ENCODE data around the gene PNPLA7.

The PNPLA7 gene

DNA sequence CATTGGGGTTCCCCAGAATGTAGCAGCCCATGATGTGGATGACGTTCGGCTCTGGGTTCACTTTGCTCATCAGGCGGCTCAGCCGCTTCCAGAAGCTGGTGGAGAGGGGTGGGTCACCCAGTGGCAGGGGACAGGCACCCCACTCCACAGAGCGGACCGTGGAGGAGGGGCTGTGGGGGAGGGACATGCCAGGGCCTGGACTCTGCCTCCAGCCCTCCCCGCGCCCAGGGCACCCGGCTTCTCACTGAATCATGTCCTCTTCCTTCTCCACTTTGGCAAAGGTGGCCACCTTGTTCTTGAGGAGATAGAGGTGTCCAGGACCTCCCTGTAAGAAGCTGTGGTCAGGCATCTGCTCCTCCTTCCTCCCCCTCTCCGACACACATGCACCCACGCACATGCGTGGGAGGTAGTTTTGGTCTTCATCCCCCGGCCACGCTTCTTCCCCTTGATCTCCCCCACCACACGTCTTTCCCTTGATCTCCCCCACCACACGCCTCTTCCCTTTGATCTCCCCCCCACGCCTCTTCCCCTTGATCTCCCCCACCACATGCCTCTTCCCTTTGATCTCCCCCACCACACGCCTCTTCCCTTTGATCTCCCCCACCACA is 100.2 kb downstream of the PNPLA7 start:
- DNase-seq (ENCODE audit: low spot score): peak; percentile 83

DNA sequence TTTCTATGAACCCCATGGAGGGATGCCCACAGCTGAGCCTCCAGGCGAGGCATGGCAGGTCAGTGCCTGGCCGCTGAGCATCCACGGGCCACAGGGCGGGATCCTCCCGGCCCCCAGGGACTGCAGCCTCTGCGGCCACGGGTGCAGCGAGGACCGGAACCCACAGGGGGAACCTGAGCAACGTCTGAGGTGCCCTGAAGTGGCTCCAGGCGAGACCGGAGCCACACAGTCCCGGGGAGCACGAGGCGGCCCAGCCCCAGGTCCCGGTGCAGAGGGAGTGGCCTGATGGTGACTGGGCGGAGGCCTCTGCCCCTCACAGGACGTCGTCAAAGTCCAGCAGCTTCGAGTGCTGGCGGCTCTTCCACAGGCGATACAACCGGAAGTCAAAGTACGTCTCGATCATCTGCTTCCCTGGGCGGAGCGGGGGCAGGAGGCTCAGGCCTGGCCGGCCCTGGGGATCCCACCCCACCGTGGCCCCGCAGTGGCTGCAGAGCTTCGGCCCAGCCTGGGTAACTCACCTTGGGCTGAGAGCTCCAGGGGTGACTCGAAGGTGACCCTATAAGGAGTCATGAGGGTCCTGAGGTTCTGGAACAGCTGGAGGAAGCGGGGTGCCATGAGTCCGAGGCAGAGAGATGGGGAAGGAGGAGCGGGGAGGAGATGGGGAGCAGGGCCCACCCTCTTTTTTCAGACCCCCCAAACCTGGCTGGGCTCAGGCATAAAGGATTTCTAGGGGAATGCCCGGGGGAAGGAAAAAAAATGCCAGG is 100.9 kb downstream of the PNPLA7 start:
- no peak for DNase-seq (ENCODE audit: low spot score)

DNA sequence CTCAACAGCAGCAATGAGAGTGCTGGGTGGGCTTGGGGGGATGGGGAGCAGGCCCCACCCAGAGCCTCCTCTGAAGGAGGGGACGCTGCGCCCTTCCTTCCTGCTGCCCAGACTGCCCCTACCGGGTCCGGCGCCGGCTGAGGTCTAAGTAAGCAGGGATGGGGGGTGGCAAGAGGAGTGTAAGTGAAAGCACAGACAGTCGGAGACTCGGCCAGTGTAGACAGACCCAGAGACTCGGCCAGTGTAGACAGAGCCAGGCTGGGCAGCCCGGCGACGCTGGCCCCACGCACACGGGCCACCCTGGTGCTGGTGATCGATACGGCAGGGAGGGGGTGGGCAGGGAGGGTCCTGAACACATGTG is 101.6 kb downstream of the PNPLA7 start:
- no peak for DNase-seq (ENCODE audit: low spot score)

DNA sequence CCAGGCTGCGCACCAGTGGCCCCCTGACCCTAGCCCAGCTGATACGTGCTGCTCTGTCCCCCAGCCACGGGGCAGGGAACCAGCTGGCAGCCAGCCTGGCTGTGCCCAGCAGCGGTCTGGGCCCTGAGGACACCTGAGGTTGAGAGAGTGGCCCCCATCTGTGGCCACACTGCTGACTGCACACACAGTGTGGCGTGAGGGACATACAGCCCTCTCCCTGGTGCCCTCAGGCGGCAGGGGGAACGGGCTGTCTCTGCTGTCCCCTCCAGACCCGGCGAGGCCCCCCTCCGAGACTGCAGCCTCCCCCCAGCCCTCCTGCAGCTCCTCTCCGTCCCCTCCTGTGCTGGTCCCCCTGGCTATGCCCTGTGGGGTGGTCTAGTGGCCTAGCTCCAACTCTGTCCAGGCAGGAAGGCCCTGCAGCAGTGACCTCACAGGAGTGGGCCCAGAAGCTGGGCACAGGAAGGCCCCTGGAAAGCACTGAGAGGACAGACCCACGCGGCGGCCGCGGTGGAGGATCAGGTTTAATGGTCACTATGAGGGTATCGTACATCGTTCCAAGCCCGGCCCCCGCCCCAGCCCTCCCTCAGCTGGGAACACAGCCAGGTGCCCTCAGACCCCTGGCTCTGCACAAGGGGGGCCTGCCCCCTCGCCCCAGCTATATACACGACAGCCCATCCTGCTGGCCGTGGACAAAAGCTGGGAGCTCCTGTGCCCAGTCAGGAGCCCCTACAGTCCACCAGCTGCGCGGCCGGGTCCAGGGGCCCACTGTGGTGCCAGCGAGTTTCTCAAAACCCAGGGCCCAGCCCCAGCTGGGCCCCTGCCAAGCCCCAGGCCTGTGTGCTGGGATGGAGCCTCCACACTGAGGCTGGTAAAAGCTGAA is 102.2 kb downstream of the PNPLA7 start:
- DNase-seq (ENCODE audit: low spot score): no peak

DNA sequence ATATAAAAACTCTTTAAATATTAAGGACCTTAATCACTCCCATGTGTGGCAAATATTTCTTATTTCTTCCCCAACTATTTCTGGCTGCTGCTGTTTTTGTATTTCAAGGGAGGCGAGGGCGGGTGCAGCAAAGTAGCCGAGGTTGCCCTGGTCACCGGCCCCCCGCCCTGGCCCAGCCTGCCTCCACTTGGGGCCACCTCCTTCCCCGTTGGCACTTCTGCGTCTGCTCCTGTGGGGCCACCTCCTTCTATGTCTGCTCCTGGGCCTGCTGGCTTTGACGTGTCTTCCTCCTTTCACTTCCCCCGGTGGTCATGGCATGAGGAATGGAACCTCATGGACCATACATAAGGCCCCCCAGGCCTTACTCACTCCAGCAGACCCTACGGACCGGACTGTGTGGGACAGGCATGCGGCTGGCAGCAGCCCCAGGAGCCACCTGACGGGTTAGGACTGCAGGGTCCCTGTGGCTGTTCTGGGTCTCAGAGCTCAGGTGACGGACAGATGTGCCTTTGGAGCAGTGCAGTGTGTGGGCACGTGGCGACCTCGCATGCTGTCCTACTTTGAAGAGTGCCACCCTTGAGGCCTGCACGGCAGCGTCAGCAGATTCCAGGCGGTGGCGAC is 103.2 kb downstream of the PNPLA7 start:
- no peak for DNase-seq (ENCODE audit: low spot score)

DNA sequence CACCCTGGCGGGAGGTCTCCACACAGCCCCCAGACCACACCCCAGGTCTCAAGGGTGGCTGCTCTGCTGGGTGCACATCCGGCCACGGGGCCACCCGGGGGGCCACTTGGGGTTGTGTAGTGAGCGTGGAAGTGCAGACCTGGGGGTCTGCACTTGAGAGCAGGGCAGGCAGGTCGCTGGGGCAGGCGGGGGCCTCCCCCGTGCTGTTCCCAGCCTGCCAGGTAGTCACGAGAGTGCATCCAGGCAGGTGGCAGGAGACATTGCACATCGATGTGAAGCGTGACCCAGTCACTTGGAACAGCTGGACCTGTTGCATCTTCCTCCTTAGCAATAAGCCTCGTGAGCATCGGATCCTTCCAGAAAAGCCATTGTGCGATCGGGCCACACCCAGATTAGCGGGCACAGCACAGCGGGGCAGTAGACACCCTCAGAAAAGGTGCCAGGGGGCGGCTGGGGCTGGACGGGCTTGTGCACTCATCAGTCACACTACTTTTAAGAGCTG is 104.2 kb downstream of the PNPLA7 start:
- DNase-seq (ENCODE audit: low spot score): peak; percentile 77

DNA sequence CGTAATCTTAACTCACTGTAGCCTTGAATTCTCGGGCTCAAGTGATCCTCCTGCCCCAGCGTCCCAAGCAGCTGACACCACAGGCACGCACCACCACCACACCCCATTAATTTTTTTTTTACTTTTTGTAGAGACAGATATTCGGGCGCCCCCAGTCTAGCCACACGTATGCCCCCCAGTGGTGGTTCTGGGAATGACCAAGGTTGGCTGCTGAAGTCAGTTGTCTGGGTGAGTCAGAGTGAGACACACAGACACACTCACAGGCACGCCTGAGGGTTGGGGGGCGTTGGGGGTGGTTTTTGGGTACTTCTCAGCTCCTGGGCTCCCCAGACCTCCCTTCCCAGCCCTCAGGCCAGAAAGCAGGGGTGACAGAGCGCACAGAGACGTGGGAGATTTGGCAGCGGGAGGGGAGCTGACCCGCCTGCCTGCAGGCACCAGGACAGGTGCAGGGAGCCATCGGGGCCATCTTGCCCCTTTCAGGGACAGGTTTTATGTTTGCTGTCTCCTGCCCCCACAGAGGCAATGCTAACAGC is 104.9 kb downstream of the PNPLA7 start:
- DNase-seq (ENCODE audit: low spot score): peak; percentile 88

DNA sequence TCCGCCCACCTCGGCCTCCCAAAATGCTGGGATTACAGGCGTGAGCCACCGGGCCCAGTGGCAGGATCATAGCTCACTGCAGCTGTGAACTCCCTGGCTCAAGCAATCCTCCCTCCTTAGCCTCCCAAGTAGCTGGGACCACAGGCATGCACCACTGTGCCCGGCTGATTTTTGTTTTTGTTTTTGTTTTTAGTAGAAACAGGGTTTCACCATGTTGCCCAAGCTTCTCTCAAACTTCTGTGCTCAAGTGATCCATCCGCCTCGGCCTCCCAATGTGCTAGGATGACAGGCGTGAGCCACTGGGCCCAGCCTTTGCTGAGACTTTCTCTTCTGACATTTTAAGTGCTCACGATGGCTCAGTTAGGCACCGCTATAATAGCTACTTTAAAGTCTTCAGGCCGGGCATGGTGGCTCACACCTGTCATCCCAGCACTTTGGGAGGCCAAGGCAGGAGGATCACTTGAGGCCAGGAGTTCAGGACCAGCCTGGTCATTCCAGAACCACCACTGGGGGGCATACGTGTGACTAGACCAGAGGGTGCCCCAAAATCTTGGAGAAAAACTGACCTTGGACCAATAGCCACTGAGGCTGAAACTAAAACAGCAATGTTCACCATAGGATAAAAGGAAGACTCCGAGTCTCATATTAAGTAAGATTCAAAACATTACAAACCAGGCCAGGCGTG is 106.0 kb downstream of the PNPLA7 start:
- peak; percentile 57 for DNase-seq (ENCODE audit: low spot score)

DNA sequence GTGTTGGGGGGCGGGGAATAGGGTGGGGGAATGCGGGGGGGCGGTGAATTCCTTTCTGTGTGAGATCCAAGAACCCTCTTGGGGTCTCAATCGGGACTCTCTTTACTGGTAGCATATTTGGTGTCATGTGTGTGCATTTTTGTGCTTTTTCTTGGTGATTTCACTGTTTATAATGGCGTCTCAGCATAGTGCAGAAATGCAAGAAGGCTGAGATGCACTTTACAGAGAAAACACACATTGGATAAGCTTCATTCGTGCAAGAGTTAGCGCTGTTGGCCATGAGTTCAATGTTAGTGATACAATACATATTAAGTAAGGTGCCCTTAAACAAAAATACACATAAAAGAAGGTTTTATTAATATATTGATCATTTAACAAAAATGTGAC is 108.3 kb downstream of the PNPLA7 start:
- peak; percentile 78 for DNase-seq (ENCODE audit: low spot score)

DNA sequence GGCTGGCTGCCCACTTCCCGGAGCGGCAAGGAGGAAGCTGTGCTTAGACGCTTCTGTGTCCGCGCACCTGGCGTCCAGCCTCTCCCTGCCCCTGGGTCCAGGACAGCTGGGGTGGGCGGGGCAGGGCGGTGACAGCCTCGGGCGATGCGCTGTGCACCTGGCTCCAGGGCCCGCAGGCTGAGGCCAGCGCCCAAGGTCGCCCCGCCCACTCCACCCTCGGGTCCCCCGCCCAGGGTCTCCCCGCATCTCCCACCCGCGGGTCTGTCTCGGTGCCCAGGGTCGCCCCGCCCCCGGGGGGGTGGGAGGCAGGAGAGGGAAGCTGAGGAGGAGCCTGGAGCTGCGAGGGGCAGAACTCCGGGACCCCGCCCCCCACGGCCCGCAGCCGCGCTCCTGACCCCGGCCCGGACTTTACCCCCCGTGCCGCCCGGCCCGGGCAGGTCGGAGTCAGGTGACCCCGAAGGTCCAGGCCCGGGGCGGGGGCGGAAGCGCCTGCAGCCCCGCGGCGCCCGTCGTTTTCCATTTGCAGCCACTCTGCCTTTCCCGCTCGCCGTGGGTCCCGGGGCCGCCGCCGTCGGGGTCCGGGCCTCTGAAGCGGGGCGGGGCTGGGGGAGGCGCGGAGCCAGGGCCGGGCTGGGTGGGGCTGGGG is 108.8 kb downstream of the PNPLA7 start, which contains the start of gene ENTPD8:
ENTPD8 (minus strand) TSS at position 69 of the 646 bp plus-strand sequence. CDS start 3,072 bp downstream, outside the sequence.
- DNase-seq (ENCODE audit: low spot score): peak; percentile 91

DNA sequence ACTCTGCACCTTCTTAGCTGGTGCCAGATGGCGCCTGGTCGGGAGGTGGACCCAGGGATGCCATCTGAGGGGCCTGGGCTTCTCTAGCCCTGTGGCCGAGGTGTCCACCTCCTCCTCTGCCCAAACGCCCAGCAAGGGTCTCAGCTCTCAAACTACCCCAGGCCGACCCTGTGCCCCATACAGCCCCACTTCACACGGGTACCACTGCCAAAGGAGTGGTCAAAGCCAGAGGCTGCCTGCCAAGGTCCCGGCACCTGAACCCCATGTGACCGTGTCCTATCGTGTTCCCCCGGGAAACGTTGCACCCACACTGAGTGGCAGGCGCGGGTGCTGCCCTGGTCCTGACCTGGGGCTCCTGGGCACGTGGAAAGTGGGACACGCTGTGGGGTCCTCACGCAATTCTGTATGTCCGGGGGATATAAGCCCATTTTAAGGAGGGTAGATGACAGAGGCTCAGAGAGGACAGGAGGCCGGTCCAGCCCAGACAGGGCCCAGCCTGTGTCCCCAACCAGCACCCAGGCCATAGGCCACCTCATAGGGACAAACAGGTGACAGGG is 111.0 kb downstream of the PNPLA7 start:
- no peak for DNase-seq (ENCODE audit: low spot score)

DNA sequence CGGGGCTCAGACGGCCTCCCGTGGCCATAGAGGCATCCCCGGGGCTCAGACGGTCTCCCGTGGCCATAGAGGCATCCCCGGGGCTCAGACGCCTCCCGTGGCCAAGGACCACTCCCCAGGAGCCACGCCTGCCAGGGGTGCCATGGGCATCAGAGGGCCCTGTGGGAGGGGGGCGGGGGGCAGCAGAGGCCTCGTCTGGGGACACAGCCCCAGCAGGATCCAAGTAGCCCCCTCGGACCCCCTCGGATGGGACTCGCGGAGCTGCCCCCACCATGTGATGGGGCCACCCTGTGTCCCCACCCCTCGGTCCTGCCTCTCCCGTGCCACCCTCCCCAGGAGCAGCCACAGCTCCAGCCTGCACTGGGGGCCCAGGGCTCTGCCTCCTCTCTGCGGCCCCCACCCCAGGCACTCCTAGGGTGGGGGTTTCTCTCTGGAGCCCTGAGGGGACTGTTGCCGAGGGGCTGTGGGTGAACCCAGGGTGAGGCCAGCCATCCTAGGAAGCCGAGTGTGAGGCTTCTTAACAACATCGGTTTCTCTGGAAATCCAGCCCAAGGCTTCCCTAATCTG is 111.5 kb downstream of the PNPLA7 start:
- DNase-seq (ENCODE audit: low spot score): no peak

DNA sequence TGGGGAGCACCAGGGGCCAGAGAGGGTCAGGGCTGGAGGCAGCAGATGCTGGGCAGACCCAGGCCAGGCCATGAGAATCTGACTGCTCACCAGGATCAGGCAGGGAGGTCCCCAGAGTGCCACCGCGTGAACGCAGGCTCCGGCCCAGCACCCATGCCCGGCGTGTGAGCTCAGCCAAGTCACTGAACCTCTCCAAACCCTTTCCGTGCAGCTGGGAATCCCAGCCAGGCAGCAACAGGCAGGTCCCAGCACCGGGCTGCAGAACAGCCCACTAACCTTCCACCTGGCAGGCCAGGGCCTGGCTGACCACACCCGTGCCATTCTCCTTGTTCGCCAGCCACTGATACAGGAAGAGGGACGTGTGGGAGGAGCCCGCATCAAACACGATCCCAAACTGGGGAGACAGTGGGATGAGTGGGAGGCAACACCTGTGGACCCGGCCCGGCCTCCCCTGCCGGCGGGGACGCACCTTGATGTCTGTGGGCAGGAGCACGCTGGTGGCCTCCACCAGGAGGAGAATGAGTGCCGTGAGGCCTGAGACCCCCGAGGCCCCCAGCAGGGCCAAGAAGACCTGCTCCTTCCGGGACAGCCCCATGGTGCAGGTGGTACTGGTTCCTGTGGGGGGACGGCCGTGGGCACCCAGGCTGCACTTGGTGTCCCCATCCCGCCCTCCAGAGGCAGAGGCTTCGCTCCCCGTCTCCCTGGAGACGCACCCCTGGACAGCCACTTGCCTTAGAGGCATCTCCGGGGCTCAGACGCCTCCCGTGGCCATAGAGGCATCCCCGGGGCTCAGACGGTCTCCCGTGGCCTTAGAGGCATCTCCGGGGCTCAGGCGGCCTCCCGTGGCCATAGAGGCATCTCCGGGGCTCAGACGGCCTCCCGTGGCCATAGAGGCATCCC is 112.3 kb downstream of the PNPLA7 start:
- peak; percentile 83 for DNase-seq (ENCODE audit: low spot score)

DNA sequence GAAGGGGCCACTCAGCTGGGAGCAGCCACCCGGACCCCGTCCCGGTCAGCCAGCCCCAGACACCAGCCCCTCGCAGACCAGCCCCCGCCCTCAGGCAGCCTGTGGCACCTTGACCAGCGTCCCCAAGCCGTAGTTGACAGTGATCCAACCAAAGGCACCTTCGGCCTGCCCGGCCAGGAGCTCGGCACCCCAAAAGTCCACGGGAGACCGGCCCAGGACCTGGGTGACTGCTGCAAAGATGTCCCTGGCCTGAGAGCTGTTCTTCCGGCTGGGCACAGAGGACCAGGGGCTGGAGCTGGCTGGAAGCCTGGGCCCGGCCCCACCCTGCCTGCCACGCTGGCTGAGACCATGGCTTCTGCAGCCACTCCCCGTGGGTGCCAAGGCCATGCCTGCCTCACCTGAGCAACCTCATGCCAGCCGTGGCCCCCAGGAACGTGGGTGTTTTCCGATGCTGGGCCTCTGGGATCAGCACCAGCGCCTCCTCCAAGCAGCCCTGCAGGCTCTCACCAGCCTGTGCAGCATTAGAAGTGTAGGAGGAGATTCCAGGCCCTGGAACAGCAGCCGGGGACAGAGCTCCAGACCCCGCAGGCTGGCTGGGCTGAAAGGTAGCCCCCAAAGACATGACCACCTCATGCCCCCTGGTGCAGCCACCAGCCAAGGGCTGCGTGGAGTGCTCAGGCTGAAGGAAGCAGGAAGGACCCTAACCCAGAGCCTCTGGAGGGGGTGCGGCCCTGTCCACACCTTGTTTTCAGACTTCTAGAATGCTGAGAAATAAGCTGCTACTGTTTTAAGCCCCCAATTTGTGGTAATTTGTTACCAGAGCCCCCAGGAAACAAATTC is 113.2 kb downstream of the PNPLA7 start:
- no peak for DNase-seq (ENCODE audit: low spot score)

DNA sequence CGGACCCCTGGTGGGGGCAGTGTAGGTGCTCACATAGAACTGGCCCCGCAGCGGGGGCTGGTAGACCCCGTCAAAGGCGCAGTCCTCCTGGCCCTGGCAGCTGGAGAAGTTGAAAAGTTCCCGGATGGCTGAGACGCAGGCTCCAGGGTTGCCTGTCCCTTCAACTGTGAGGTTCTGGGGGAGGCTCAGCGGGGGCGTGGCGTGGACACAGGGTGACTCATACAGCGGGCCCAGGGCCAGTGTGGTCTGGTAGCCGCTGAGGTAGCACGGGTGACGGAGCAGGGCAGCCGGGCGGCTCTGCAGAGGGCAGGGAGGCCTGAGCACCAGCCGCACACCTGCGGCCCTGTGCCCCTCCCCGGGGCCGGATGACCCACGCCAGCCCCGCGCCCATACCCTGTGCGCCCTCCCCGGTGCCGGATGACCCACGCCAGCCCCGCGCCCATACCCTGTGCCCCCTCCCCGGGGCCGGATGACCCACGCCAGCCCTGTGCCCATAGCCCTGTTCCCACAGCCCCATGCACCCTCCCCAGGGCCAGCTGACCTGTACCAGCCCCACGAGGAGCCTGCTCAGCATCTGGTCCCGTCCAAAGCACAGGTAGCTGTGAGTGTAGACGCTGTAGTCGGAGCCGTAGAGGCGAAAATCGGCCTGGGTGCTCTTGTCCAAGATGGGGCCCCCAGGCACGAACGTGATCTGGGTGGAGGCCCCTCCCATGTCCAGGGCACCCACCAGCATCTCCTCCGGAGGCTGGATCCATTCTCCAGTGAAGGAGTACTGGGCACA is 114.0 kb downstream of the PNPLA7 start:
- peak; percentile 90 for DNase-seq (ENCODE audit: low spot score)

DNA sequence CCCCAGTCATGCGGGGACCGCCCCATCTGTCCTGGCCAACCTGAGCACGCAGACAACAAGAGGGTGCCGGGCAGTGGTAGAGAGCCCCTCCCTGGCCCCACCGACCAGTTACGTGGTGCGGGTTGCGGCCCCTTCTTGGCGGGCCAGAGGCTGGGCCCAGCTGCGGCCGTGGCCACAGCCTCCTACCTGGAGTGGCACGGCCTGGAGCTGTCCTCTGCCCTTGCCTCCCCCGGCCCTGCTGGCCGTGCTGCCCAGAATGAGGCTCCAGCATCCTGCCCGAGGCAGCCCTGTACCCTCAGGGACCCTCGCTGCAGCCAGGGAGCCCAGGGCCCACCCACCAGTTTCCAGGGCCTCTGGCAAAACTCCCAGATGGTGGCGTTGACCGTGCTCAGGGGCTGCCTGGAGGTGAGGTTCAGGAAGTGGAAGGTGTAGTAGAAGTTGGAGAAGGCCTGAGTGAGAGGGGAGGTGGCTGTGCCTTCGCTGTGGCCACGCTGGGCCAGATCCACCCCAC is 114.8 kb downstream of the PNPLA7 start:
- no peak for DNase-seq (ENCODE audit: low spot score)

Measured in SW480 (cell line).